GM12892 (cell line): ENCODE results near the gene ZFP64.

ENCODE experiments used
- POLR2A ChIP-seq: IDR thresholded peaks from 2 replicates; pipeline ENCODE4 v1.6.1; 2011; ENCODE audit warnings: low read depth, low read length, control low read depth
- POLR2AphosphoS5 ChIP-seq: IDR thresholded peaks from 2 replicates; pipeline ENCODE4 v1.6.1; 2011; ENCODE audit warnings: low read depth, low read length, control low read depth
- TAF1 ChIP-seq: IDR thresholded peaks from 2 replicates; pipeline ENCODE4 v1.6.1; 2011; ENCODE audit warnings: low read depth, mild to moderate bottlenecking, control low read depth, low read length, borderline replicate concordance

GRCh38 chr20:52219441-52219840, 27.9 kb upstream of the ZFP64 start:
- TF ChIP-seq POLR2A (no peak), POLR2AphosphoS5 (no peak), TAF1 (no peak)
